Chondrocyte (in vitro differentiated cells): Measurements from ENCODE around the gene DNAJB8. TPM values are rescaled to one million over a fixed set of nuclear protein-coding genes. Genes with fewer than 3 reads are reported as not detected.

ENCODE experiments used
- DNase-seq: peaks from one replicate; pipeline ENCODE4 v3.0.0; 2021; ENCODE audit warnings: mixed read lengths, low spot score
- H3K27ac Mint-ChIP-seq: one replicate; pipeline ENCODE4 v1.8.0; 2021; ENCODE audit warnings: mild to moderate bottlenecking, moderate library complexity, mixed read lengths; ENCODE audit not compliant: unreplicated experiment
- H3K27me3 Mint-ChIP-seq: 2 replicates; pipeline ENCODE4 v1.8.0; 2021; ENCODE audit warnings: low read depth, mixed read lengths
- H3K36me3 Mint-ChIP-seq: 2 replicates; pipeline ENCODE4 v1.8.0; 2021; ENCODE audit warnings: low read depth, mixed read lengths
- H3K4me1 Mint-ChIP-seq: 2 replicates; pipeline ENCODE4 v1.8.0; 2021; ENCODE audit warnings: low read depth, mild to moderate bottlenecking, mixed read lengths
- H3K4me3 Mint-ChIP-seq: one replicate; pipeline ENCODE4 v1.8.0; 2021; ENCODE audit warnings: mild to moderate bottlenecking, moderate library complexity, mixed read lengths; ENCODE audit not compliant: unreplicated experiment
- H3K9me3 Mint-ChIP-seq: 2 replicates; pipeline ENCODE4 v1.8.0; 2021; ENCODE audit warnings: low read depth, mixed read lengths
- CTCF ChIP-seq: fragments of 200-600 bp; sonication (generic); IDR thresholded peaks from 2 replicates; pipeline ENCODE4 v1.5.0; 2021; ENCODE audit warnings: antibody characterized with exemption, mild to moderate bottlenecking, moderate library complexity
- total RNA-seq: library from RNA; stranded (reverse); gene quantifications from 3 replicates; pipeline ENCODE4 v1.2.1, GENCODE V29; 2021

Gene DNAJB8
- total RNA-seq, 1 donor from 2014 or later, result not detected

- no peaks in the 10 kb centered on the region for H3K4me1 Mint-ChIP-seq
- peaks cover 3% of the 10 kb centered on the region for H3K9me3 Mint-ChIP-seq
These were observed 2.3 kb upstream of the DNAJB8 start for GRCh38 chr3:128468791-128469527.

GRCh38 chr3:128468285-128468790, 1.6 kb upstream of the DNAJB8 start:
- peaks cover 5% of the 10 kb centered on the region for H3K36me3 Mint-ChIP-seq
- DNase-seq, result no peak
- no peak overlapping the region for H3K4me3 Mint-ChIP-seq
- no peak for TF ChIP-seq CTCF
- peaks cover 3% of the 10 kb centered on the region for H3K9me3 Mint-ChIP-seq
- H3K27ac Mint-ChIP-seq, result no peak overlapping the region
- H3K27me3 Mint-ChIP-seq, result peaks cover 65% of the 10 kb centered on the region
- H3K4me1 Mint-ChIP-seq, result no peaks in the 10 kb centered on the region

More at GRCh38 chr3:128468791-128469527, 2.3 kb upstream of the DNAJB8 start:
- Mint-ChIP-seq H3K27me3 (peaks cover 69% of the 10 kb centered on the region), H3K27ac (no peak overlapping the region), H3K4me3 (no peak overlapping the region), H3K36me3 (peaks cover 5% of the 10 kb centered on the region)
- DNase-seq, result no peak
- TF ChIP-seq CTCF, result no peak

- no peak for DNase-seq
- Mint-ChIP-seq H3K4me1 (no peaks in the 10 kb centered on the region), H3K4me3 (no peak overlapping the region), H3K27ac (no peak overlapping the region), H3K36me3 (peaks cover 2% of the 10 kb centered on the region), H3K9me3 (no peaks in the 10 kb centered on the region), H3K27me3 (peaks cover 45% of the 10 kb centered on the region)
- TF ChIP-seq CTCF, result no peak
These were observed 2.0 kb downstream of the DNAJB8 start for GRCh38 chr3:128464702-128465101.

- Mint-ChIP-seq H3K9me3 (no peaks in the 10 kb centered on the region), H3K4me1 (no peaks in the 10 kb centered on the region), H3K36me3 (peaks cover 2% of the 10 kb centered on the region), H3K27ac (no peak overlapping the region), H3K27me3 (peaks cover 48% of the 10 kb centered on the region), H3K4me3 (no peak overlapping the region)
- DNase-seq, result no peak
- no peak for TF ChIP-seq CTCF
These were observed 2.5 kb downstream of the DNAJB8 start for GRCh38 chr3:128464188-128464587.

GRCh38 chr3:128463771-128464170, 2.9 kb downstream of the DNAJB8 start:
- DNase-seq, result no peak
- H3K27me3 Mint-ChIP-seq, result peaks cover 46% of the 10 kb centered on the region
- H3K4me1 Mint-ChIP-seq, result no peaks in the 10 kb centered on the region
- H3K9me3 Mint-ChIP-seq, result no peaks in the 10 kb centered on the region
- TF ChIP-seq CTCF, result no peak
- no peak overlapping the region for H3K4me3 Mint-ChIP-seq
- peaks cover 2% of the 10 kb centered on the region for H3K36me3 Mint-ChIP-seq
- no peak overlapping the region for H3K27ac Mint-ChIP-seq
